OCI-LY1 (cell line): ENCODE results near the gene CAMTA1.

Source experiments
- H2AFZ ChIP-seq: fragments of 200-600 bp; sonication (generic), shearing (Covaris generic); 2 replicates; pipeline ENCODE4 v1.6.0; 2014; ENCODE audit warnings: antibody characterized with exemption, mild to moderate bottlenecking, low read length
- H3F3A ChIP-seq: fragments of 200-600 bp; sonication (generic), shearing (Covaris generic); 2 replicates; pipeline ENCODE4 v1.6.0; 2014; ENCODE audit warnings: mild to moderate bottlenecking, antibody characterized with exemption, low read length, moderate library complexity; ENCODE audit not compliant: insufficient read depth
- H3K27ac ChIP-seq: fragments of 200-600 bp; sonication (generic); 2 replicates; pipeline ENCODE4 v1.5.1; 2014; ENCODE audit warnings: low read length, mixed run types, mild to moderate bottlenecking, low read depth; ENCODE audit not compliant: poor library complexity, severe bottlenecking
- H3K27me3 ChIP-seq: fragments of 200-600 bp; sonication (generic); 2 replicates; pipeline ENCODE4 v1.6.0; 2014; ENCODE audit warnings: antibody characterized with exemption, mild to moderate bottlenecking, low read length, moderate library complexity; ENCODE audit not compliant: insufficient read depth
- H3K36me3 ChIP-seq: fragments of 200-600 bp; sonication (generic); 2 replicates; pipeline ENCODE4 v1.6.1; 2014; ENCODE audit warnings: mild to moderate bottlenecking, antibody characterized with exemption, low read length, moderate library complexity, mixed read lengths; ENCODE audit not compliant: insufficient read depth
- H3K4me1 ChIP-seq: fragments of 200-600 bp; sonication (generic); 2 replicates; pipeline ENCODE4 v1.5.1; 2014; ENCODE audit warnings: mild to moderate bottlenecking, low read length, moderate library complexity; ENCODE audit not compliant: insufficient read depth, severe bottlenecking
- H3K4me2 ChIP-seq: fragments of 200-600 bp; sonication (generic), shearing (Covaris generic); 2 replicates; pipeline ENCODE4 v1.6.1; 2014; ENCODE audit warnings: low read length
- H3K4me3 ChIP-seq: fragments of 200-600 bp; sonication (generic); 2 replicates; pipeline ENCODE4 v1.5.1; 2014; ENCODE audit warnings: low read length, low read depth, mild to moderate bottlenecking, mixed read lengths; ENCODE audit not compliant: poor library complexity, severe bottlenecking
- H3K79me2 ChIP-seq: fragments of 200-600 bp; shearing (Covaris generic); 2 replicates; pipeline ENCODE4 v1.6.1; 2016; ENCODE audit warnings: mixed run types, low read length, mixed read lengths; ENCODE audit not compliant: insufficient read depth
- H3K9ac ChIP-seq: fragments of 200-600 bp; sonication (generic), shearing (Covaris generic); 2 replicates; pipeline ENCODE4 v1.6.1; 2014; ENCODE audit warnings: mild to moderate bottlenecking, low read length, mixed read lengths
- H3K9me2 ChIP-seq: fragments of 200-600 bp; sonication (generic), shearing (Covaris generic); 2 replicates; pipeline ENCODE4 v1.6.1; 2014; ENCODE audit warnings: low read depth, mild to moderate bottlenecking, low read length, mixed read lengths
- H3K9me3 ChIP-seq: fragments of 200-600 bp; shearing (Covaris generic); 2 replicates; pipeline ENCODE4 v1.6.1; 2014; ENCODE audit warnings: low read length, mixed read lengths
- H4K20me1 ChIP-seq: fragments of 200-600 bp; sonication (generic), shearing (Covaris generic); 2 replicates; pipeline ENCODE4 v1.6.0; 2016; ENCODE audit warnings: mild to moderate bottlenecking, low read length; ENCODE audit not compliant: insufficient read depth
- EZH2 ChIP-seq: fragments of 200-600 bp; sonication (generic), shearing (Covaris generic); IDR thresholded peaks from 2 replicates; pipeline ENCODE4 v1.8.0; 2017; ENCODE audit warnings: borderline replicate concordance, mixed run types, mild to moderate bottlenecking, antibody characterized with exemption, low read length, moderate library complexity, mixed read lengths
- TF ChIP-seq, protein P1 (sequence below): fragments of 200-600 bp; sonication (generic), shearing (Covaris generic); IDR thresholded peaks from 2 replicates; pipeline ENCODE4 v1.5.1; 2017; ENCODE audit warnings: mild to moderate bottlenecking, antibody characterized with exemption, low read length, moderate library complexity, mixed read lengths

CAMTA1 gene

DNA sequence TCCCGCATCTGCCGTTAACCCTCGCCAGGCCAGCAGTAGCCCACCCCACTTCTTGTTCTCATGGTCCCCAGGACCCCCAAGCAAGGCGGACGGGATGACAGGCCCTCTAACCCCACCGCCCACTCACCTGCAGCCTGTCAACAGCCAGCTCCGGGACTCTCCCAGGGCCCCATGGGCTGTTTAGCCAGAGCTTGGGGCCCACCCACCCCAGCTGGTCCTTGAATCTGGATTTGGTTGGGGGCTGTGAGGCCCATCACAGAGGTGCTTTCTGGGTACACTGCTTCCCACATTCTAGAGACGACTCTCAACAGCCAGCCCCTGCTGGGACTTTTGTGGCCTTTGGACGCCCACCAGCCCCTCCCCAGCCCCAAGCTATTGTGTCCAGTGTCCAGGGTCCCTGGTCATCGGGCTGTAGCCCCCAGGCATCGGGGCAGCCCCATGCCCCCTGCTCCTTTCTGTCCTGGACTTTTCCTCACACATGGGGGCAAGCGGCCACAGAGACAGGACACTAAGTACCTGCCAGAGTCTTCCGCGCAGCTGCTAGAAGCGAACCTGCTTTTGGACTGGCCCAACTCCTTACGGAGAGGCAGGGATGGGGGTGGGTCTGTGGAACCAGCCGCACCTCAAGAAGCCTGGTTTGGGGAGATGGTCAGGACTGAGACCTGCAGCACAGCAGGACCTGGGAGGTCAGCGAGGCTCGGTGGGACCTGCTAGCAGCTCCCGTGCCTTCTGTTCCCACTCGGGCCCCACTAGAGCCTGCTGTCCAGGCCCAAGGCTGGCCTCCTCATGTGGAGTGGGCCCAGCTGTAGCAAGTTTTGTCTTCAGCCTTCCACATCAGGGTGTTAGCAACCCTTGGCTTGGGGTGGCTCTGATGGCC lies 777.7 kb downstream of the CAMTA1 start:
- no peak overlapping the region for H2AFZ ChIP-seq
- H3K27me3 ChIP-seq = no peaks in the 10 kb centered on the region; the same call in 1 of the 2 replicates
- H3K79me2 ChIP-seq = no peaks in the 10 kb centered on the region
- no peak overlapping the region for H3K27ac ChIP-seq
- no peak for TF ChIP-seq EZH2
- TF ChIP-seq, protein P1, sequence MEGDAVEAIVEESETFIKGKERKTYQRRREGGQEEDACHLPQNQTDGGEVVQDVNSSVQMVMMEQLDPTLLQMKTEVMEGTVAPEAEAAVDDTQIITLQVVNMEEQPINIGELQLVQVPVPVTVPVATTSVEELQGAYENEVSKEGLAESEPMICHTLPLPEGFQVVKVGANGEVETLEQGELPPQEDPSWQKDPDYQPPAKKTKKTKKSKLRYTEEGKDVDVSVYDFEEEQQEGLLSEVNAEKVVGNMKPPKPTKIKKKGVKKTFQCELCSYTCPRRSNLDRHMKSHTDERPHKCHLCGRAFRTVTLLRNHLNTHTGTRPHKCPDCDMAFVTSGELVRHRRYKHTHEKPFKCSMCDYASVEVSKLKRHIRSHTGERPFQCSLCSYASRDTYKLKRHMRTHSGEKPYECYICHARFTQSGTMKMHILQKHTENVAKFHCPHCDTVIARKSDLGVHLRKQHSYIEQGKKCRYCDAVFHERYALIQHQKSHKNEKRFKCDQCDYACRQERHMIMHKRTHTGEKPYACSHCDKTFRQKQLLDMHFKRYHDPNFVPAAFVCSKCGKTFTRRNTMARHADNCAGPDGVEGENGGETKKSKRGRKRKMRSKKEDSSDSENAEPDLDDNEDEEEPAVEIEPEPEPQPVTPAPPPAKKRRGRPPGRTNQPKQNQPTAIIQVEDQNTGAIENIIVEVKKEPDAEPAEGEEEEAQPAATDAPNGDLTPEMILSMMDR = no peak
- H3F3A ChIP-seq = no peaks in the 10 kb centered on the region
- H3K4me2 ChIP-seq = no peak overlapping the region
- H3K36me3 ChIP-seq = no peaks in the 10 kb centered on the region
- no peak overlapping the region for H3K4me3 ChIP-seq
- H3K9ac ChIP-seq = no peak overlapping the region
- H3K4me1 ChIP-seq = no peaks in the 10 kb centered on the region
- no peaks in the 10 kb centered on the region for H3K9me3 ChIP-seq
- no peaks in the 10 kb centered on the region for H4K20me1 ChIP-seq
- H3K9me2 ChIP-seq = no peaks in the 10 kb centered on the region

DNA sequence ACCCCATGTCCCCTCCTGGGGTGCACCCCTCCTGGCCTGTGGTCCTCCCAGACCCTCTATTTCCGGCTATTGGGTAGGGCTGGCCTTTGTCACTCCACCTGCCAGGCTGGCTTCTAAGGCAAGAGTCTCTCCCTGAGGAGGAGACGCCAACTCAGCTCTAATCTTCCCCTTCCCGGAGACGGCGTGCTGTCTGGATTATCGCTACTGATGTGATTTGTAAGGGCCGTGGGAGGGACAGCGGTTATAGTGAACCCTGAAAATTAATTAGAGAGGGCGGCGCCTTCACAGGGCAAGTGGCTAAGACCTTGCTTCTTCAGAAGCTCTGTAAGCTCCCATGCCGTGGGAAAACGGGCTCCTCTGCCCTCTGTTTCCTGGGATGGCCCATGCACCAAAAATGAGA lies 778.9 kb downstream of the CAMTA1 start:
- H3K36me3 ChIP-seq = no peaks in the 10 kb centered on the region

DNA sequence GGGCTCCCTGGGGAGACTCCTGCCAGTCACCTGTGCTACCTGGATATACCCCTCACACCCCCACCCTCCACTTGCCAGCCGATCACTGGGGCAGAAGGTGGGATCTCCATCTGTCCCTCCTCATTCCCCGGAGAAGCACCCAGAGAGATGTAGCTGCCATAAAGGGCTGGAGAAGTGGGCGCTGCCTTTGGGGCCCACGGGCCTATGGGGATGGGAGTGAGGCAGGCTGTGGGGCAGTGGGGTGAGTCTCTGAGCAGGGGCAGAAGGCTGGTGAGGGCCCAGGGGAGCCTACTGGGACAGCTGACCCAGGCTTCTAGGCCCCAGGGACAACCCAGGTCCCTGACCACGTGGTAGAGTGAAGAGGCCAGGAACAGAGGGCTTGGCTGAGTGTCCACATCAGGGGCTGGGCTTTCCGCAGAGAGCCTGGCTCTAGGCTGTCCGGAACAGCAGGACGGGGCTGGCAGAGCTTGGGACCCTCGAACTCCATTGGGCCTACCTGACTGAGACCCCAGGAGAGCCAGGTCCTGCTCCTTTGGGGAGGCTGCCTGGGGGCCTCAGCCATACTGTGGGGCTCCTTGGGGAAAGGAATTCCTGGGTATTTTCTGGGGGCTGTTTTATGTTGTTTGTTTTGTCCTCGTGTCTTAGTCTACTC lies 780.0 kb downstream of the CAMTA1 start:
- Histone ChIP-seq H2AFZ (no peak overlapping the region), H3K27me3 (no peaks in the 10 kb centered on the region; the same call in 1 of the 2 replicates), H3K9me3 (no peaks in the 10 kb centered on the region), H3K4me2 (no peak overlapping the region), H3K36me3 (no peaks in the 10 kb centered on the region), H3K79me2 (no peaks in the 10 kb centered on the region), H3K4me3 (no peak overlapping the region), H3K9ac (no peak overlapping the region), H3K9me2 (no peaks in the 10 kb centered on the region), H3K4me1 (no peaks in the 10 kb centered on the region), H3K27ac (no peak overlapping the region), H4K20me1 (no peaks in the 10 kb centered on the region), H3F3A (no peaks in the 10 kb centered on the region)
- TF ChIP-seq, protein P1 = no peak
- TF ChIP-seq EZH2 = no peak

More for the DNA sequence above, 778.9 kb downstream of the CAMTA1 start:
- TF ChIP-seq, protein P1 = no peak
- no peak for TF ChIP-seq EZH2
- Histone ChIP-seq H3F3A (no peaks in the 10 kb centered on the region), H3K27me3 (no peaks in the 10 kb centered on the region; the same call in 1 of the 2 replicates), H3K4me1 (no peaks in the 10 kb centered on the region), H2AFZ (no peak overlapping the region), H3K9me2 (no peaks in the 10 kb centered on the region), H3K79me2 (no peaks in the 10 kb centered on the region), H3K9ac (no peak overlapping the region), H4K20me1 (no peaks in the 10 kb centered on the region), H3K4me3 (no peak overlapping the region), H3K4me2 (no peak overlapping the region), H3K9me3 (no peaks in the 10 kb centered on the region), H3K27ac (no peak overlapping the region)
